HG03196 (cell line): ENCODE data around the gene CELSR1.

Source experiments
- ATAC-seq: cut with Tn5 transposase; IDR thresholded peaks from one replicate; pipeline ENCODE4 v1.9.1; 2021; ENCODE audit not compliant: unreplicated experiment

The CELSR1 gene

GRCh38 chr22:46574993-46575910 lies 37.8 kb upstream of the CELSR1 start:
- ATAC-seq: no peak

- ATAC-seq: no peak
Observed at GRCh38 chr22:46574438-46574992, 37.1 kb upstream of the CELSR1 start.

GRCh38 chr22:46573781-46574437 lies 36.5 kb upstream of the CELSR1 start:
- ATAC-seq: no peak

- ATAC-seq: no peak
Observed at GRCh38 chr22:46572911-46573780, 35.7 kb upstream of the CELSR1 start.

GRCh38 chr22:46571642-46572250 lies 34.3 kb upstream of the CELSR1 start:
- no peak for ATAC-seq

- ATAC-seq: no peak
Observed at GRCh38 chr22:46569848-46570695, 32.7 kb upstream of the CELSR1 start.

- no peak for ATAC-seq
Observed at GRCh38 chr22:46569055-46569847, 31.8 kb upstream of the CELSR1 start.

GRCh38 chr22:46568102-46568809 lies 30.8 kb upstream of the CELSR1 start:
- ATAC-seq: no peak

- no peak for ATAC-seq
Observed at GRCh38 chr22:46567471-46567870, 30.1 kb upstream of the CELSR1 start.

- no peak for ATAC-seq
Observed at GRCh38 chr22:46564084-46564714, 26.8 kb upstream of the CELSR1 start.

- no peak for ATAC-seq
Observed at GRCh38 chr22:46563381-46564083, 26.1 kb upstream of the CELSR1 start.

- ATAC-seq: no peak
Observed at GRCh38 chr22:46561435-46561905, 24.1 kb upstream of the CELSR1 start.

GRCh38 chr22:46560696-46561295 lies 23.4 kb upstream of the CELSR1 start:
- no peak for ATAC-seq

- no peak for ATAC-seq
Observed at GRCh38 chr22:46557736-46558480, 20.5 kb upstream of the CELSR1 start.

GRCh38 chr22:46556775-46557174 lies 19.4 kb upstream of the CELSR1 start:
- no peak for ATAC-seq

GRCh38 chr22:46553189-46553588 lies 15.8 kb upstream of the CELSR1 start:
- ATAC-seq: no peak
